PC-3 (cell line): ENCODE data around the gene TWIST2. TPM values are rescaled to one million over a fixed set of nuclear protein-coding genes. Genes with fewer than 3 reads are reported as not detected.
A peak's percentile ranks its signal among the peaks of the same experiment; 100 is the strongest.

Experiments
- ATAC-seq: fragments of 200-7000 bp; cut with Tn5 transposase; 2 replicates; pipeline ENCODE4 v1.9.1; 2020; ENCODE audit warnings: mild to moderate bottlenecking, moderate library complexity
- BruUV-seq: library from RNA; stranded (reverse); fragments of 400-500 nt; replicated peaks from 2 replicates; lab custom pipeline; 2021; lab: Mats Ljungman, UMichigan
- CTCF ChIA-PET: fragments of 300-600 bp; sonication (Branson Sonifier 250); formaldehyde crosslinking; loops from one replicate; lab custom pipeline; 2022; ENCODE audit warnings: antibody characterized with exemption; lab: Charles Lee
- POLR2A ChIA-PET: fragments of 300-600 bp; sonication (Branson Sonifier 250); formaldehyde crosslinking; loops from one replicate; lab custom pipeline; 2022; ENCODE audit warnings: antibody characterized with exemption; ENCODE audit not compliant: unreplicated experiment; lab: Charles Lee
- DNase-seq: peaks from one replicate; pipeline ENCODE4 v3.0.0-alpha.2; 2015
- H2AFZ ChIP-seq: fragments of 300-600 bp; sonication (generic); 2 replicates; pipeline ENCODE4 v1.6.0; 2016; ENCODE audit warnings: antibody characterized with exemption, low read length
- H3F3A ChIP-seq: fragments of 300-600 bp; sonication (generic); one replicate; pipeline ENCODE4 v1.6.0; 2017; ENCODE audit warnings: antibody characterized with exemption, low read length, control low read depth, mild to moderate bottlenecking; ENCODE audit not compliant: unreplicated experiment
- H3K27ac ChIP-seq: fragments of 300-600 bp; sonication (generic); 2 replicates; pipeline ENCODE4 v1.5.1; 2016; ENCODE audit warnings: mild to moderate bottlenecking, low read length
- H3K27me3 ChIP-seq: fragments of 300-600 bp; sonication (generic); 2 replicates; pipeline ENCODE4 v1.6.1; 2016; ENCODE audit warnings: low read length, mixed read lengths
- H3K36me3 ChIP-seq: fragments of 300-600 bp; sonication (generic); 2 replicates; pipeline ENCODE4 v1.6.1; 2016; ENCODE audit warnings: low read depth, mixed run types, low read length, mixed read lengths
- H3K4me1 ChIP-seq: fragments of 300-600 bp; sonication (generic); 2 replicates; pipeline ENCODE4 v1.5.1; 2016; ENCODE audit warnings: low read length; ENCODE audit not compliant: insufficient read depth
- H3K4me2 ChIP-seq: fragments of 300-600 bp; sonication (generic); 2 replicates; pipeline ENCODE4 v1.6.0; 2016; ENCODE audit warnings: low read length
- H3K4me3 ChIP-seq: fragments of 300-600 bp; sonication (generic); 2 replicates; pipeline ENCODE4 v1.5.1; 2016; ENCODE audit warnings: mild to moderate bottlenecking, low read length, mixed read lengths
- H3K79me2 ChIP-seq: fragments of 300-600 bp; sonication (generic); 2 replicates; pipeline ENCODE4 v1.6.1; 2017; ENCODE audit warnings: low read length, mixed read lengths
- H3K9ac ChIP-seq: fragments of 300-600 bp; sonication (generic); 2 replicates; pipeline ENCODE4 v1.6.0; 2016; ENCODE audit warnings: mild to moderate bottlenecking, low read length
- H3K9me2 ChIP-seq: fragments of 300-600 bp; sonication (generic); replicated peaks from 2 replicates; pipeline ENCODE4 v1.6.1; 2016; ENCODE audit warnings: mixed run types, low read length, mixed read lengths
- H3K9me3 ChIP-seq: fragments of 300-600 bp; sonication (generic); 2 replicates; pipeline ENCODE4 v1.6.1; 2016; ENCODE audit warnings: low read length, mixed read lengths
- H4K20me1 ChIP-seq: fragments of 300-600 bp; sonication (generic); 2 replicates; pipeline ENCODE4 v1.6.1; 2016; ENCODE audit warnings: low read length, mixed read lengths
- EZH2 ChIP-seq: fragments of 300-600 bp; sonication (generic); IDR thresholded peaks from one replicate; pipeline ENCODE4 v1.6.1; 2017; ENCODE audit warnings: antibody characterized with exemption, mild to moderate bottlenecking, low read length; ENCODE audit not compliant: unreplicated experiment
- EZH2phosphoT487 ChIP-seq: fragments of 300-600 bp; sonication (generic); IDR thresholded peaks from 2 replicates; pipeline ENCODE4 v1.6.1; 2018; ENCODE audit warnings: mild to moderate bottlenecking, antibody characterized with exemption, low read length, borderline replicate concordance
- intact Hi-C: fragments of 100-400 bp; cut with micrococcal nuclease; formaldehyde crosslinking; loops from 2 replicates; pipeline ENCODE4 v1.9.0; 2023
- total RNA-seq: library from RNA; depleted of rRNA; stranded (reverse); fragments of >200 nt; gene quantifications from 2 replicates; pipeline ENCODE4 v1.2.3, GENCODE V29; 2014
- TF ChIP-seq, protein P1 (sequence below): fragments of 300-600 bp; sonication (generic); conservative IDR thresholded peaks from 2 replicates; pipeline ENCODE4 v1.5.1; 2017; ENCODE audit warnings: antibody characterized with exemption, low read depth, mild to moderate bottlenecking, low read length

The TWIST2 gene
- total RNA-seq, 1 experiment from 2014 or later = 4.4 TPM

DNA sequence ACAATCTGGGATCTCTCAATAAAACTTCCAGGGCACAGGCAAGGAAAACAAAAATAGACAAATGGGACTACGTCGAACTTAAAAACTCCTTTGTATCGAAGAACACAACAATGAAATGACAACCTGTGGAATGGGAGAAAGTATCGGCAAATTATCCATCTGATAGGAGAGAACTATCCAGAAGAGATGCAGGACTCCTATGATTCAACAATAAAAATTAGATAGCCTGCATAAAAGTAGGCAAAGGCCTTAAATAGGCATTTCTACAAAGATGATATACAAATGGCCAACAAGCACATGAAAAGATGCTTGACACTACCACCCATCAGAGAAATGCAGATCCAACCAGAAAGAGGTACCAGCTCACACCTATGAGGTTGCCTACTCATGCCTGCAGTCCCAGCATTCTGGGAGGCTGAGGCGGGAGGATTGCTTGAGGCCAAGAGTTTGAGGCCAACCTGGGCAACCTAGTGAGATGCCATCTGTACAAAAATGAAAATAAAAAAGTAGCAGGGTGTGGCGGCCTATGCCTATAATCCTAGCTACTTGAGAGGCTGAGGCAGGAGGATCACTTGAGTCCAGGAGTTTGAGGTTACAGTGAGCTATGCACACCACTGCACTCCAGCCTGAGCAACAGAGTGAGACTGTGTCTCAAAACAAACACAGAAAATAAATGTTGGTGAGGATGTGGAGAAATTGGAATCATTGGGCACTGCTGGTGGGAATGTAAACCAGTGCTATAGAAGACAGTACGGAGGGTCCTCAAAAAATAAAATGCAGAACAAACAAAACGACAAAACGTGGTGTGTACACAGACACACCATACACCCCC lies 21.6 kb downstream of the TWIST2 start:
- no peak overlapping the region for H3K27ac ChIP-seq
- H3K9me3 ChIP-seq = no peaks in the 10 kb centered on the region
- H3K27me3 ChIP-seq = no peaks in the 10 kb centered on the region
- intact Hi-C loops = no loop called here
- H3K4me2 ChIP-seq = no peak overlapping the region
- no peak overlapping the region for H2AFZ ChIP-seq
- H3F3A ChIP-seq = no peaks in the 10 kb centered on the region
- H4K20me1 ChIP-seq = no peaks in the 10 kb centered on the region
- H3K4me1 ChIP-seq = peaks cover 18% of the 10 kb centered on the region
- H3K9me2 ChIP-seq = no peaks in the 10 kb centered on the region
- no peaks in the 10 kb centered on the region for H3K79me2 ChIP-seq
- no peak overlapping the region for H3K9ac ChIP-seq
- ChIA-PET POLR2A (no interaction called here), CTCF (interaction anchor here (0.7 kb wide), 1 partner anchor 142 kb away, joined by 3 read pairs; no protein-coding TSS in a partner anchor)
- ATAC-seq (peak; percentile 8; the same call in 1 of the 2 replicates), DNase-seq (no peak)
- H3K4me3 ChIP-seq = no peak overlapping the region
- BruUV-seq = no TSS peak
- H3K36me3 ChIP-seq = no peaks in the 10 kb centered on the region
- TF ChIP-seq EZH2phosphoT487 (no peak), EZH2 (no peak)
- TF ChIP-seq, protein P1, sequence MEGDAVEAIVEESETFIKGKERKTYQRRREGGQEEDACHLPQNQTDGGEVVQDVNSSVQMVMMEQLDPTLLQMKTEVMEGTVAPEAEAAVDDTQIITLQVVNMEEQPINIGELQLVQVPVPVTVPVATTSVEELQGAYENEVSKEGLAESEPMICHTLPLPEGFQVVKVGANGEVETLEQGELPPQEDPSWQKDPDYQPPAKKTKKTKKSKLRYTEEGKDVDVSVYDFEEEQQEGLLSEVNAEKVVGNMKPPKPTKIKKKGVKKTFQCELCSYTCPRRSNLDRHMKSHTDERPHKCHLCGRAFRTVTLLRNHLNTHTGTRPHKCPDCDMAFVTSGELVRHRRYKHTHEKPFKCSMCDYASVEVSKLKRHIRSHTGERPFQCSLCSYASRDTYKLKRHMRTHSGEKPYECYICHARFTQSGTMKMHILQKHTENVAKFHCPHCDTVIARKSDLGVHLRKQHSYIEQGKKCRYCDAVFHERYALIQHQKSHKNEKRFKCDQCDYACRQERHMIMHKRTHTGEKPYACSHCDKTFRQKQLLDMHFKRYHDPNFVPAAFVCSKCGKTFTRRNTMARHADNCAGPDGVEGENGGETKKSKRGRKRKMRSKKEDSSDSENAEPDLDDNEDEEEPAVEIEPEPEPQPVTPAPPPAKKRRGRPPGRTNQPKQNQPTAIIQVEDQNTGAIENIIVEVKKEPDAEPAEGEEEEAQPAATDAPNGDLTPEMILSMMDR = no peak

DNA sequence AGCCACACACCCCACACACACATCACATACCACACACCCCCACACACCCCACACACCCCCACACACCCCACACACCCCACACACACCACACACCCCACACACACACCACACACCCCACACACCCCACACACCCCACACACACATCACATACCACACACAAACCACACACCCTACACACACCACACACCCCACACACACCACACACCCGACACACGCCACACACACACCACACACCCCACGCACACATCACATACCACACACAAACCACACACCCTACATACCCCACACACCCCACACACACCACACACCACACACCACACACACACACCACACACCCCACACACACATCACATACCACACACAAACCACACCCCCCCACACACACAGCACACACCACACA lies 22.4 kb downstream of the TWIST2 start:
- Histone ChIP-seq H3K4me1 (peaks cover 10% of the 10 kb centered on the region), H3K9me3 (no peaks in the 10 kb centered on the region), H3K27ac (no peak overlapping the region), H2AFZ (no peak overlapping the region), H3K79me2 (no peaks in the 10 kb centered on the region), H3K9ac (no peak overlapping the region), H3K9me2 (no peaks in the 10 kb centered on the region), H4K20me1 (no peaks in the 10 kb centered on the region), H3K4me2 (no peak overlapping the region), H3K27me3 (no peaks in the 10 kb centered on the region), H3K36me3 (no peaks in the 10 kb centered on the region), H3F3A (no peaks in the 10 kb centered on the region), H3K4me3 (no peak overlapping the region)
- intact Hi-C loops = no loop called here
- ATAC-seq (no peak), DNase-seq (no peak)
- ChIA-PET POLR2A (no interaction called here), CTCF (no interaction called here)
- BruUV-seq = no TSS peak
- TF ChIP-seq EZH2phosphoT487 (no peak), EZH2 (no peak)
- TF ChIP-seq, protein P1 = no peak

- Histone ChIP-seq H3K9me3 (no peaks in the 10 kb centered on the region), H2AFZ (no peak overlapping the region), H3K4me3 (no peak overlapping the region), H3K36me3 (no peaks in the 10 kb centered on the region), H3K9me2 (no peaks in the 10 kb centered on the region), H3F3A (no peaks in the 10 kb centered on the region), H3K9ac (no peak overlapping the region), H4K20me1 (no peaks in the 10 kb centered on the region), H3K27me3 (no peaks in the 10 kb centered on the region), H3K4me2 (no peak overlapping the region), H3K79me2 (no peaks in the 10 kb centered on the region), H3K4me1 (peaks cover 5% of the 10 kb centered on the region; the same call in 1 of the 2 replicates), H3K27ac (no peak overlapping the region)
- DNase-seq (no peak), ATAC-seq (no peak)
- TF ChIP-seq, protein P1 = no peak
- TF ChIP-seq EZH2phosphoT487 = no peak
- ChIA-PET CTCF (no interaction called here), POLR2A (no interaction called here)
- BruUV-seq = no TSS peak
- intact Hi-C loops = no loop called here
Measured at GRCh38 chr2:238872026-238872425, 24.1 kb downstream of the TWIST2 start.
